ENCODE measurements around the gene NINJ1. TPM values are rescaled to one million over a fixed set of nuclear protein-coding genes. Genes with fewer than 3 reads are reported as not detected.

The NINJ1 gene
- total RNA-seq, 1 donor from 2014 or later: 3.9 TPM

- Histone ChIP-seq H3K79me2 (ENCODE audit: low read depth) (no peaks in the 10 kb centered on the region), H3K27ac (no peak overlapping the region), H3K36me3 (no peaks in the 10 kb centered on the region), H3K4me3 (no peak overlapping the region), H2AFZ (replicated peaks) (no peak overlapping the region), H3K9ac (no peak overlapping the region), H3K9me3 (ENCODE audit: low read depth) (no peaks in the 10 kb centered on the region), H3F3A (ENCODE audit: low read depth) (no peaks in the 10 kb centered on the region), H3K4me1 (peaks cover 3% of the 10 kb centered on the region), H4K20me1 (ENCODE audit: low read depth) (no peaks in the 10 kb centered on the region), H3K27me3 (peaks cover 13% of the 10 kb centered on the region), H3K4me2 (no peak overlapping the region)
- TF ChIP-seq EZH2phosphoT487 (IDR thresholded peaks at IDR 0.05): no peak
- no peak for TF ChIP-seq EZH2 (IDR thresholded peaks at IDR 0.05)
- TF ChIP-seq, protein P1, sequence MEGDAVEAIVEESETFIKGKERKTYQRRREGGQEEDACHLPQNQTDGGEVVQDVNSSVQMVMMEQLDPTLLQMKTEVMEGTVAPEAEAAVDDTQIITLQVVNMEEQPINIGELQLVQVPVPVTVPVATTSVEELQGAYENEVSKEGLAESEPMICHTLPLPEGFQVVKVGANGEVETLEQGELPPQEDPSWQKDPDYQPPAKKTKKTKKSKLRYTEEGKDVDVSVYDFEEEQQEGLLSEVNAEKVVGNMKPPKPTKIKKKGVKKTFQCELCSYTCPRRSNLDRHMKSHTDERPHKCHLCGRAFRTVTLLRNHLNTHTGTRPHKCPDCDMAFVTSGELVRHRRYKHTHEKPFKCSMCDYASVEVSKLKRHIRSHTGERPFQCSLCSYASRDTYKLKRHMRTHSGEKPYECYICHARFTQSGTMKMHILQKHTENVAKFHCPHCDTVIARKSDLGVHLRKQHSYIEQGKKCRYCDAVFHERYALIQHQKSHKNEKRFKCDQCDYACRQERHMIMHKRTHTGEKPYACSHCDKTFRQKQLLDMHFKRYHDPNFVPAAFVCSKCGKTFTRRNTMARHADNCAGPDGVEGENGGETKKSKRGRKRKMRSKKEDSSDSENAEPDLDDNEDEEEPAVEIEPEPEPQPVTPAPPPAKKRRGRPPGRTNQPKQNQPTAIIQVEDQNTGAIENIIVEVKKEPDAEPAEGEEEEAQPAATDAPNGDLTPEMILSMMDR (IDR thresholded peaks at IDR 0.05): no peak
- Mint-ChIP-seq H3K27me3 (ENCODE audit: insufficient read depth, low read depth) (peaks cover 12% of the 10 kb centered on the region), H3K36me3 (no peaks in the 10 kb centered on the region), H3K27ac (no peak overlapping the region), H3K4me3 (no peak overlapping the region), H3K4me1 (peaks cover 10% of the 10 kb centered on the region), H3K9me3 (no peaks in the 10 kb centered on the region)
- DNase-seq (ENCODE audit: low spot score): no peak
Observed at GRCh38 chr9:93139365-93140182, 5.5 kb upstream of the NINJ1 start.

GRCh38 chr9:93138171-93138764, 4.2 kb upstream of the NINJ1 start:
- Mint-ChIP-seq H3K27ac (no peak overlapping the region), H3K9me3 (no peaks in the 10 kb centered on the region), H3K36me3 (no peaks in the 10 kb centered on the region), H3K4me1 (peaks cover 9% of the 10 kb centered on the region), H3K4me3 (no peak overlapping the region), H3K27me3 (ENCODE audit: insufficient read depth, low read depth) (peaks cover 12% of the 10 kb centered on the region)
- Histone ChIP-seq H3K27me3 (peaks cover 15% of the 10 kb centered on the region), H2AFZ (replicated peaks) (no peak overlapping the region), H3K9me3 (ENCODE audit: low read depth) (no peaks in the 10 kb centered on the region), H3K36me3 (no peaks in the 10 kb centered on the region), H3K9ac (no peak overlapping the region), H3F3A (ENCODE audit: low read depth) (no peaks in the 10 kb centered on the region), H3K4me3 (no peak overlapping the region), H3K4me1 (peaks cover 6% of the 10 kb centered on the region), H3K4me2 (no peak overlapping the region), H3K27ac (no peak overlapping the region), H4K20me1 (ENCODE audit: low read depth) (no peaks in the 10 kb centered on the region), H3K79me2 (ENCODE audit: low read depth) (no peaks in the 10 kb centered on the region)
- no peak for DNase-seq (ENCODE audit: low spot score)
- TF ChIP-seq, protein P1 (IDR thresholded peaks at IDR 0.05): no peak
- TF ChIP-seq EZH2 (IDR thresholded peaks at IDR 0.05) (no peak), EZH2phosphoT487 (IDR thresholded peaks at IDR 0.05) (no peak)

DNA sequence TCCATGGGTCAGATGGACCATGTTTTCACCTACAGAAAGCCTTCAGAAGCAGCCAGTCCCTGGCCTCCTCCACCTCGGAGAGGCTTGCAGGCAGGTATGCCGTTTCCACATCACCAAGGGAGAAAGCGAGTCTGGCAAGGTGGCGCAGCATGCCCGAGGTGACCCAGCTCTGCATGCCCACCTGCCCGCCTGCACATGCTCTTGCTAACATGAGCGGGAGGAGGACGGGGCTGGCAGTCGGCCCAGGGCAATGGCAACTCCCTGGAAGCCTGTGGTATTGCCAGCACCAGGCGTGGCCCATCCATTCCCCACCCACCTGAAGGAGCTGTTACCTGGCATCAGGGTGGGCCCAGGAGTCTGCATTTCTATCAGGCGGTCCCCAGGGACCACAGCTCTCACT, 3.3 kb upstream of the NINJ1 start:
- Histone ChIP-seq H3F3A (ENCODE audit: low read depth) (no peaks in the 10 kb centered on the region), H2AFZ (replicated peaks) (no peak overlapping the region), H3K4me1 (peaks cover 13% of the 10 kb centered on the region), H3K9me3 (ENCODE audit: low read depth) (no peaks in the 10 kb centered on the region), H3K36me3 (no peaks in the 10 kb centered on the region), H3K9ac (no peak overlapping the region), H4K20me1 (ENCODE audit: low read depth) (peaks cover 4% of the 10 kb centered on the region), H3K4me3 (no peak overlapping the region), H3K79me2 (ENCODE audit: low read depth) (no peaks in the 10 kb centered on the region), H3K27me3 (peaks cover 15% of the 10 kb centered on the region), H3K4me2 (no peak overlapping the region), H3K27ac (no peak overlapping the region)
- no peaks in the 10 kb centered on the region for H3K9me3 Mint-ChIP-seq
- TF ChIP-seq EZH2phosphoT487 (IDR thresholded peaks at IDR 0.05): no peak
- no peak for DNase-seq (ENCODE audit: low spot score)
- peaks cover 17% of the 10 kb centered on the region for H3K4me1 Mint-ChIP-seq
- no peaks in the 10 kb centered on the region for H3K36me3 Mint-ChIP-seq
- H3K4me3 Mint-ChIP-seq: no peak overlapping the region
- no peak overlapping the region for H3K27ac Mint-ChIP-seq
- peaks cover 12% of the 10 kb centered on the region for H3K27me3 Mint-ChIP-seq (ENCODE audit: insufficient read depth, low read depth)

DNA sequence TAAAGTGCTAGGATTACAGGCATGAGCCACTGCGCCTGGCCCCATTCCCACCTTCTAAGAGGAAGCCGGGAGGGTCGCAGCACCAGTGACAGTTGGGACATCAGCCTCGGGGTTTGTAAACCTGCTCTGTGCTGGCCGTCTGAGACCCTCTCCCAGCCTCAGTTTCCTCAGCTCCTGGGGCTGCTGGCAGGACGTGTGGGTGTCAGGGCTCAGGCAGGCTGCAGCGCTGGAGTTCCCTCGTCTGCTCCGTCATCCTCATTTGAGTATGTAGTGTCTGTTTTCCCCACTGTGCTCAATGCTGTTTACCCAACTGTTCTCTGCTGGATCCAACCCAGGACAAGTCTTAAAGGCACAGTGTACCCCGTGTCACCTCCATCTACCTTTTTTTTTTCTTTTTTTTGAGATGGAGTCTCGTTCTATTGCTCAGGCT, 2.0 kb upstream of the NINJ1 start:
- Mint-ChIP-seq H3K36me3 (no peaks in the 10 kb centered on the region), H3K4me1 (peaks cover 17% of the 10 kb centered on the region), H3K4me3 (peak overlapping the region; percentile 67), H3K27me3 (ENCODE audit: insufficient read depth, low read depth) (peaks cover 12% of the 10 kb centered on the region), H3K9me3 (no peaks in the 10 kb centered on the region), H3K27ac (no peak overlapping the region)
- Histone ChIP-seq H3K4me2 (no peak overlapping the region), H3F3A (ENCODE audit: low read depth) (no peaks in the 10 kb centered on the region), H3K27me3 (peaks cover 15% of the 10 kb centered on the region), H3K9me3 (ENCODE audit: low read depth) (no peaks in the 10 kb centered on the region), H3K27ac (no peak overlapping the region), H2AFZ (replicated peaks) (no peak overlapping the region), H4K20me1 (ENCODE audit: low read depth) (peaks cover 4% of the 10 kb centered on the region), H3K36me3 (no peaks in the 10 kb centered on the region), H3K4me3 (no peak overlapping the region), H3K79me2 (ENCODE audit: low read depth) (no peaks in the 10 kb centered on the region), H3K9ac (no peak overlapping the region), H3K4me1 (peaks cover 13% of the 10 kb centered on the region)
- TF ChIP-seq EZH2 (IDR thresholded peaks at IDR 0.05) (no peak), EZH2phosphoT487 (IDR thresholded peaks at IDR 0.05) (no peak)
- TF ChIP-seq, protein P1 (IDR thresholded peaks at IDR 0.05): no peak
- no peak for DNase-seq (ENCODE audit: low spot score)

Data from neural progenitor cell (in vitro differentiated cells).